HG02973 (cell line): ENCODE data around the gene STOM.

Source experiments
- ATAC-seq: cut with Tn5 transposase; IDR thresholded peaks from one replicate; pipeline ENCODE4 v1.9.1; 2021; ENCODE audit warnings: moderate library complexity; ENCODE audit not compliant: unreplicated experiment

The STOM gene

DNA sequence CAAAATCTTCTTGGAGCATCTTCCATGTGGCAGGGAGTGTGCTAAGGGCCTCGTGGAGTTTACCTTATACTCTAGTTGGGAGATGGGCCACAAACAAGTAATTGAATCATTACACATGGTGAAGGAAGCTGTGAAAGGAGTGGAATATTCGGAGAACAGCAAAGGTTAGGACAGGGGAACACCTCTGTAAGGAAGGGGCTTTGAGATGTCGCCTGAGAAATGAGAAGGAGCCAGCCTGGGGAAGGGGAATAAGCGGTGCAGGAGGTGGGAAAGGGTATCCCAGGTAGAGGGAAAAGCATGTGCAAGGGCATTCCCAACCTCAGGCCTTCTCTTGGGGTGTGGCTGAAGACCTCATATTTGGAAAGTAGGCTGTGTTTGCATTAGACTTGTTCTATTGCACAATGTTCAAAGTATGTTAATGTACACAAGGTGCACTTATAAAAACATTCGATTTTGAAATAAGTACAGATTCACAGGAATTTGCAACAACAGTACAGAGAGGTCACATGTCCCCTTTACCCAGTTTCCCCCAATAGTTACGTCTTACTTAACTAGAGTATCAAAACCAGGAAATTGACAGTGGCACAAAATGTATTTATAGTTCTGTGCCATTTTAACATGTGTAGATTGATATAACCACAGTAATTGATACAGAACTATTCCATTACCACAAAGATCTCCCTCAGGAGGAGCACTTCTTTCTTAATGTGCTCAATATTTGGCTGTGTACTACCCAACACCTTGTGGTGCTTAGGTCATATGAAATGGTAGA, 2.4 kb upstream of the STOM start:
- no peak for ATAC-seq

DNA sequence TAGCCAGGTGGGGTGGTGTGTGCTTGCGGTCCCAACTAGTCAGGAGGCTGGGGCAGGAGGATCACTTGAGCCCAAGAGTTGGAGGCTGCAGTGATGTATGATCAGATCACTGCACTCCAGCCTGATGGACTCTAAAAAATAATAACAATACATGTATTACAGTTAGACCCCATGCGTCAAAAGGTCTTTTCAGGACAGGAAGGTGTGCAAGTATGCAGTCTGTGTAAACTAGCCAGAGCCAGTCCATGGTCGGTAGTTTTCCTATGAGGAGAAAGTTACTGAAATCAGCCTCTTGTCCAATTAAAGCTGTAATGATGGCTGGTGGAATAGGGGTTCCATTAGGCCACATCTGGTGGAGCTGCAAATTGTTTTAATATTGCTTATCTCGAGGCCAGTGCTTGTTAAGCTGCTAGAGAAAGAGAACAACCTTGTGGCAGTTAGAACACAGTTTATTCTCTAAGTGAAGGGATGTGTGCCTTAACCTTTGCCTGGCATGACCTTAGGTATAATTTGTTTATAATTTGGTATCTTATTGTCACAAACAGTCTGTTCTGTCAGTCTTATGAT, 1.5 kb upstream of the STOM start:
- no peak for ATAC-seq

DNA sequence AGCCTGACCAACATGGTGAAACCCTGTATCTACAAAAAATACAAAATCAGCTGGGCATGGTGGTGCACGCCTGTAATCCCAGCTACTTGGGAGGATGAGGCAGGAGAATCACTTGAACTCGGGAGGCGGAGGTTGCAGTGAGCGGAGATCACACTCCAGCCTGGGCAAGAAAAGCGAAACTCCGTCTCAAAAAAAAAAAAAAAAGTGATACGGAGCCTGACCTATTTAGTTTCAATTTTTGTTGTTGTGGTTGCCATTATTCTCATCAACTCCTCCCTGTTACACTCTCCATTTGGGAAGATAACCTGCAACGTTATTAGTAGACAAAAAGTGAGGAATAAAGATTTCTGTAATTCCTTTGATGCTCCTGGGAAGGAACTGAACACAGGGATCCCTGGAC, 1.3 kb downstream of the STOM start:
- no peak for ATAC-seq

DNA sequence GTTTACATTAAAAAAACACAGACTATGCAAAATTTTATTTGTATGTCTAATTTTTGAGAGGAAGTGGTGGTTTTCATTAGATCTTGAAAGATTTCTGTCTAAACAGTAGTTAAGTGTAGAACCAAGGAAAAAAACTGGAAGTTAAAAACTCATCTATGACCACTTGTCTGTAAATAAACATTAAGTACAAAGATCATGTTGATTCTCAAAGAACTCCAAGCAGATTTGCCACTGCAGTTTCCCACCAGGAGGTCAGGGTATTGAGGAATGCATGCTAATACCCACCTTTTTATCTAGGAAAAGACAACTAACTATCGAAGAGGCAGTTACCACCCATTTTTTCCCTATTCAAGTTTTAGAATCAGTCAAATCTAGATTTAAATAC, 1.9 kb downstream of the STOM start:
- no peak for ATAC-seq

DNA sequence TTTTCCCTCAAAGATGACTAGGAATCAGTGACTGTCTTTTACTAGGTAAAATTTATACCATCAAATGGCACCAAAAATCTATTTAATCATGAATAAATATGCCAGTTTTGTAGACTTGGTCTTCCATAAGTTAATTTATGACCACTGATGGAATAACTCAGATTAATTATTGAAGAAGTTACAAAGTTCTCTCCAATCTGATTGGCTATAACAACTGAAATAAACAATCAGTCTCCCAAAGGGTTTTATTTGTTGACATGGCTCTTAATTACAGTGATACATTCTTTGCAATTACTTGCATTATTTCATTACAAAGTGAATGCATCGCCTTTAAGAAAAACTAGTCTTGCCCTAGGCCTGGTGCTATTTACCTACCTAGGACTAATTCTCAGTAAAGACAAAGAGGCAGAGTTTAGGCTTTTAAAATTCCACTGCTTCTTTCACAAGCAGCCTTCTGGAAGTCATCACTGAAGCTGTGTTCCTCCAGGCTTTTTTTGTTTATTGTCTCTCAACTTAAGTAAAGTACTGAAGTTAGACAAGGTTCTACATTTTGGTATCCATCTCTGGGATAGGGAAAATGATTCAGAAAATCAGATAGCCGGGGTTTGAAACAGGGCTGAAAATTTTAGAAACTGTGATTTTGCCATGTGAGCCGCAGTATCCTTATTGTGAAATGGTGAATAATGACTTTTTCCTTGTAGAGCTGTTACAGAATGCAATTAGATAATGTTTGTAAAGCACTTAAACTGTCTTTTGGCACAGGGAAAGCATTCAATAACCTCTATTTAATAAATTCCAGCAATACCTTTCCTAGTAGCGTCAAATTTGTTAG, 2.5 kb downstream of the STOM start:
- ATAC-seq: no peak

DNA sequence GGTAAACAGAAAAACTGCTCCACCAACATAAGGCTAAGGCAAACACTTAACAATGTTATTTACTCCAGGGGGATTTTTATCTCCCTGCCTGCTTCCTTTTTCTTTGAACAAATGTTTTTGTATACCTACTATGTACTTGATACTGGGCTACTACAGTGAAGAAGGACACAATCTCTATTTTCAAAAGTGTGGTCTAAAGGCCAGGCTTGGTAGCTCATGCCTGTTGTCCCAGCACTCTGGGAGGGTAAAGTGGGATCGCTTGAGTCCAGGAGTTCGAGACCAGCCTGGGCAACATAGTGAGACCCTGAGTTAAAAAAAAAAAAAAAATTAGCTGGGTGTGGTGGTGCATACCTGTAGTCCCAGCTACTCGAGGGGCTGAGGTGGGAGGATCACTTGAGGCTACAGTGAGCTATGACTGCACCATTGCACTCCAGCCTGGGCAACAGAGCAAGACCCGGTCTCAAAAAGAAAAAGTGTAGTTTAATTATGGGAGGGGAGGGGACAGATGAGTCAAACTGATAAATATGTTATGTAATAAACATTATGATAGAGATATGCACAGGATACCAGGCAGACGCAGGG, 3.3 kb downstream of the STOM start:
- no peak for ATAC-seq

DNA sequence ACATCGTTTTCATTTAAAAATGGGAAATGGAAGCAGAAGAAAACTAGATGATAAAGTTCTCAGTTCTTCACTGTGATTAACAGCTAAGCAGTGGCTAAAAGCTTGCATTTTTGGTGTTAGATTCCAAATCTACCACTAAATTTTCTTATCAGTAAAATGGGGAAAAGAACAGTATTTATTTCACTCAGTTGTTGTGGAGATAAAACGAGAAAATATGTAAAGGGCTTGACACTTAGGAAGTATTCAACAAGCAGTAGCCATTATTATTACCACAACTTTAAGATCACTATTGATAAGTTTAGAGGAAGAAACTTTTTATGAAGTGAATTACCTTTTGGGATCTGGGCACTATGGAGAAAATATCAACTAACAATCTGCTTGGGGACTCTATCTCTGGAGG, 4.5 kb downstream of the STOM start:
- no peak for ATAC-seq

DNA sequence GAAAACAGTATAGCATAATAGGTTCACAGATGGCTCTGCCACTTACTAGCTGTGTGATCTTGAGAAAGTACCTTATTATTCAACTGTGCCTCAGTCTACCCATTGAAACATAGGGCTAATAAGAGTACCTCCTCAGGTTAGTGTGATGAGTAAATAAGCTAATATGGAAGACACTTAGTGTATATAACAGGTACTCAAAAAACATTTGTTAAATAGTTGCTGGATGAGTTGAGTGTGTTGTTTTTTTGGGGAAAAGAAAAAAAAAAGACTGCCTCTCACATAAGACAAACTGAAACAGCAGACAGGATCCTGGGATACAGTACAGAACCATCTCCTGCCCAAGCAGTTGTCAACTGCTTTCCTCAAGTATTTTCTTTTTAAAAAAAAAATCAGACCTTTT, 5.2 kb downstream of the STOM start:
- ATAC-seq: no peak

DNA sequence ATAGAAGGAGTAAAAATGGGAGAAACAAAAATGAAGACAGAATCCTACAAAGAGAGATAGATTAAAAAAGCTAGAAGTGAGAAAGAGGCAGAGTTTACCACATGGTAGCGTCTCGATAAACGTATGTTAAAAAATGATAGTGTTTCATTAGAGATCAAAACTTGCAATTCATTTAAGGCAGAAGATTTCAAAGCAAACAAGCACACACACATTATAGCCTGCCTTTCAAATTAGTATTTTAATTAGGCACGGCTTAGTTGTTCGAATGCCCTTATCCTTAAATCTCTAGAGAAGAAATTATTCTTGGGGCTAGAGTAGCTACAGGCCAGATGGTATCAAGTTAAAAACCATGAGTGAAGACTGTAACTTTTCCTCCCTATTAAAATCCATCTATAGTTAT, 6.0 kb downstream of the STOM start:
- ATAC-seq: no peak

DNA sequence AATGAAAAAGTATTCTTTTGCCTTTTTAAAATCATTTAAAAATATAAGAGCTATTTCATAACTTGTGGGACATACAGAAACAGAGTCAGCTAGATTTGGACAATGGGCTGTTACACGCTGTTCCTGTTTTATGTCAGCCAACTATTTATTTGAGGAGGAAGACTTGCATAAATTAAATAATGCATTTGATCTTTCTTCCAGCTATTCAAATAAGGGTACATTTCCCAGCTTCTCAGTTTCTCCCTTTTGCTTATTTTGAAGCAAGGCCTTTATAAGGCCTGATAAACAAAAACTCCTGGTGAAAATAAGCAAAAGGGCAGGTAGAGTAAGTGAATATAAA, 6.5 kb downstream of the STOM start:
- no peak for ATAC-seq

DNA sequence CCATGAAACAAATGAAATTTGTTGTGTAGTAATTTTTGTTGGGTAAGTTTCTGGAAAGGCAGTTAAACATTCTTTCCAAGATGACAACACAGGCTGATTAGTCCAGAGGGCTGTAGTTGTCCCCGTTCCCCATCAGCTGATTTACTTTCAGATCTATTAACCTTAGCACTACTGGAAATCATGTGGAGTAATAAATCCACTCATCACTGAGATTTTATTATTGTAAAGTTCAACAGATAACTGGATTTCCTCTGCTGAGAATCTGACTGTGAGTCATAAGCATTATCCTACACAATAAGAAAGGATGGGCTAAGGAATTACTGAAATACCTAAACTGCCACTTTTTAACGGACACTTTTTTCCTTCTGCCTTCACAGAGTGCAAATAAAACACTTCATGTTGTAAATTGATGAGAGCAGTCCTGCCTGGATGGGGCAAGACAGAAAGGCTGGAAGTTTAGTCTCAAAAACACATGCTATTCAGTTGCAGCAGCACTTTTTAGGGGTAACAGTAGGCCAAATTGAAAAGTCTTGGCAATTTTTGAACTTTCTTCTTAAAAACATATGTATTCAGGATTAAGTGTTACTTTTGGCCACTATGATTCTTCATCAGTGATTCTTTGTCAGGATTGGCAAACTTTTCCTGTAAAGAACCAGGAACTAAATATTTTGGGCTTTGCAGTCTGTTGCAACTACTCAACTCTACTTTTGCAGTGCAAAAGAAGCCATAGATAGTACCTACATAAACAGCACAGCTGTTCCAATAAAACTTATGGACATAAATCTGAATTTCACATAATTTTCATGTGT, 7.0 kb downstream of the STOM start:
- ATAC-seq: no peak

DNA sequence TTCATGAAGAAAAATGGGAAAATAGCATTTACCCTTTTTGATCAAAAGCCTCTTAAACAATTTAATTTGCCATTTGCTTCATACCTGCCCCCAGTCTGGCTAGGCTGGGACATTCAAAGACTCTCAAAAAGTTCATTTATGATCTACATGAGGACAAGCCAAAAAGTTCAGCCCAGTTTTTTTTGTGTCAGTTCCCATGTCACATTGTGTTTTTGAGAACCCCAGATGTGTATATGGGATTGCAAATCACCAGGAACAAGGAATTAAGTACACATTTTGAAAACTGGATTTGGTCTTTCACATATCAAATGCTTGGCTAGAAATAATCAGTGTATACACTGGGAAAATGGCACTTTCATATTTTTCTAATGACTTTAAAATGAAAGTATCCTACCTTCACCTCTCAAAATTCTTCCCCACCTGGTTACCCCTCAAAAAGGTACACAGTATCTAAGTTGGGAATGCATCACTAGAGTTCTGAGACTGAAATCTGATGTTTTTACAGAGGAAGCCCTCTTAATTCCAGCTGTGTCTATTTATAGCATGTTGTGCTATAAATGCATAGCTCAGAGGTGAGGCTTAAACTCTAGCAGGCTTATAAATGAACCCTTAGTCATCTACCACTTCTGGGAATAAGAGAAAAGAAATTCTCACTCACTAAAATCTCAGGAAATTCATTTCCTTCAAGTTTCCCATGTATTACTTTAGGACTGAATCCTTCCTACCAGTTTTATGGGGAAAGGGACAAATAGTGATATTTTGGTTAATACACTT, 9.3 kb downstream of the STOM start:
- ATAC-seq: no peak

DNA sequence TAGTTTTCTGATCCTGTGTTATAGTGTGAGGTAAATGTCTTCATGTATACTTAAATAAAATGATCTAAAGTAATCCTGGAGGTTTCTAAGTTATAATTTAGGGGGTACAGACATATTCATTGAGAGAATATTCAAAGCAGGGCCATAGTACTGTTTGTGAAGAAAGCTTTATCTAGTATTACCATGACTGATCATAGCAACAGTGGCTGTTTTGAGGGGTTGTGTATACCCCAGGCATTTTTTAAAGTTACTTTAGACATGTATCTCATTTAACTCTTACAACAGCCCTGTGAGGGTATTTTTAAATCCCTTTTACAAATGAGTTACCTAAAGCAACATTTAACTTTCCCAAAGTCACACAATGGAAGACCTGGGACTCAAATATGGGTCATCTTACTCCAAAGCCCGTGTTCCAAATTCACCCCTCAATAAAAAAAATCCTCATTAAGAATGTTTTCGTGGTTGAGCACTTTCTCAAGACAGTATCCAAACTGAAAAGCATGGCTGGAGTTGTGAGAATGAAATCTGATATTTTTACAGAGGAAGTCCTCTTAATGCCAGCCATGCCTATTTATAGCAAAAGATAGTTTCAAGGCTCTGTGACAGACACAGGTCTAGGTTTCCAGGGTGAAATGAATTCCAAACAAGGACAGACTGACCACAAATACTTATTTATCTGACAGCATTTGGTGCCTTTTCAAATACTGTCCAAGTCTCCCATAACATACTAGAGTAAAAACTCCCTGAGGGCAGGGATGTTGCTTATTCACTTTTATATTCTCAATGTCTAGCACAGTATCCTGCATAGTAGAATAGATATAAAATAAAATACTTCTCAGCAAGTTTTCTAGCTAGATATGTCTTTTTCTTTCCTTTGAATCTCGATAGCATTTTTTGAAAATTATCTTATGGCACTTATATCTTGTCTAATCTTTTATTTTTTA, 10.4 kb downstream of the STOM start:
- peak; percentile 41 for ATAC-seq

DNA sequence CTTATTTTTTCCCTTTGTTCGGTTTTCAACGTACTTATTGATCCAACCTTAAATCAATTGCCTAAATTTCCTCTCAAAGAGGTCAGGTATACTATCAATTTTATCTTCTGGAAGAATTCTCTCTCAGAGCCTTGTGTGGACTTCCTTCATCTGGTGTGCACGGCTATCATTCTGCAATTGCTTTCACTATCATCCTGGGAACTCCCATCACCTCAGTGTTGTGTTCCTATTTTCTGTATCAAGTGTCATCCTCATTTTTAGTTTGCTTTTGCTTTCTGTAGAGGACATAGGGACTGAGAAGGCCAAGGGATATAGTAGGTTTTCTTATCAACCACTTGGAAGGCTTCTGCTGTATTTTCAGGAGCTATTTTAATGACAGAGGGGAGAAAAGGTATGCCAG, 11.3 kb downstream of the STOM start:
- peak; percentile 50 for ATAC-seq

DNA sequence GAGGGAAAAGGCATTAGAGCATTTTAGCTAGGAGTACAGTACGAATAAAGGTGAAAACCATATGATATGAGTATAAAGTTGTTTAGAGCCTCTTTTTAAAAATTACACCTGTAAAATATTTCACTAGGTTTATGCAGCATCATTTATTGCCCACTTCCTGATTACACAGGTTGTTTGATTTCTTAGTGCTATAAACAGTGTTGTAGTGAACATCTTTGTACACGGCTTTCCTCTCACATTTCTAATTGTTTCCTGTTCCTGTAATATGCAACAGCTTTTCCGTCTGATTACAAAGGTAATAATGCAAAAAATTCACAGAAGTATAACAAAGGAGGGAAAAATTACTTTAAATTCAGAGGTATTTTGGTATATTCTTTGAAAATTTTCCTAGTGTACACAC, 13.0 kb downstream of the STOM start:
- no peak for ATAC-seq

DNA sequence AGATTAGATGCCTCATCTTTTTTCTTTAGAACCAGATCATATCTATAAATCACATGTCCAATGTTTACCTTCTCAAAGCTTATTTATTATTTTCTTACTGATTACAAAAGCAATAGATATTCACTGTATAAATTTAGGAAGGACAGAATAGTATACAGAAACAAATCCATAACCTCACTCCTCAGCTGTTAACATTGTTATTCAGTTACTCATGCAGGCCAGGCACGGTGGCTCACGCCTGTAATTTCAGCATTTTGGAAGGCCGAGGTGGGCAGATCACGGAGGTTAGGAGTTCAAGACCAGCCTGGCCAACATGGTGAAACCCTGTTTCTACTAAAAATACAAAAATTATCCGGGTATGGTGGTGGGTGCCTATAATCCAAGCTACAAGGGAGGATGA, 15.3 kb downstream of the STOM start:
- ATAC-seq: no peak

DNA sequence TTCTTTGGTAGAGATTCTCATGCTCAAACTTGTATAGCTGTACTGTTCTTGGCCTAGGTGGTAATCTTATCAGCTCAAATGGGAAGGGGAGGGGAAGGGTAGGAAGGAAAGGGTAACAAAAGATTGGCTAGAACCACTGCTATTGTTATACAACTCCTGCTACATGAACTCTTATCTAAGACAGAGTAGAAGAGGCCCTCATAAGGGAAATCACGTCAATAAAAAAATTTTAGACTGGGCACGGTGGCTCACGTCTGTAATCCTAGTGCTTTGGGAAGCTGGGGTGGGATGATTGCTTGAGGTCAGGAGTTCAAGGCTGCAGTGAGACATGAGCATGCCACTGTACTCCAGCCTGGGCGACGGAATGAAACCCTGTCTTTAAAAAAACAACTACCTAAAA, 15.9 kb downstream of the STOM start:
- ATAC-seq: no peak

DNA sequence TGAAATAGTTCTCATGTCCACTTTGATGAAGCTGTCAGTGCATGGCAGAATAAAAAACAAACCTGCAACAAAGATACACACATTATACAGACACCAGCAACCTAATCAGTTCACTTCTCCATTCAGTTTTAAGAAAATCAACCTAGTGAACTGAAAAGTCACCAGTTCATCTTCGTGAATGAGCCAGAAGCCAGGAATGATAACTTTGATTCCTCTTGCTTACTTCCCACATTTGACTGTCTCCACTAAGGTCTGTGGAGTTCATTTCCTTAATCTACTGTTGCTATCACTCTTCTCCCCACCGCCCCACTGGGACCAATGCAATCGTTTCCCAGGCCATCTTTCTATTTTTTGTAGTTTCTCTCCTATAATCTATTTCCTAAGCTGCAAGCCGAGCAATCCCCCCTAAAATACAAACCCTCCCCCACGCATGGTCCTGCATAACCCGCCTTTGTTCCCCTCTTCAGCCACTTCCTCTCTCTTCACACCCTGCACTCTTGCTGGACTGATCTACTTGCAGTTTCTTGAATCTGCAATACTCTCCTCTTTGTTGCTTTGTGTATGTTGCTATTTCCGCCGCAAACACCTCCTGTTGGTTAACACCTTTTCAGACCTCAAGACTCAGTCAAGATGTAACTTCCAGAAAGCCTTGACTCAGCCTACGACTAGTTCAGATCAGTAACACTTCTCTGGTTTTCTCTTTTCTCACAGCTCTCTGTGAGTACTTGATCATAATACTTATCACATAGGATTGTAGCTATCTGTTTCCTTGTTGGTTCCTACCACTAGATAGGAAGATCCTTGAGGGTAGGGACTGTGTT, 16.6 kb downstream of the STOM start:
- peak; percentile 94 for ATAC-seq
